Sigmoid colon (tissue), 4 donors: Measurements from ENCODE around the gene LRP2BP.

Experiments used
- EP300 ChIP-seq, 4 donors: sonication (generic); formaldehyde crosslinking; IDR thresholded peaks; one replicate each; pipeline ENCODE4 v1.6.1; 2017; ENCODE audit warnings: antibody characterized with exemption in 4 of 4
- POLR2A ChIP-seq, 2 donors: fragments of 450-650 bp; IDR thresholded peaks; one replicate each; pipeline ENCODE4 v1.6.1; 2016; ENCODE audit warnings: antibody characterized with exemption in 2 of 2, mild to moderate bottlenecking in 2 of 2, moderate library complexity in 2 of 2
- POLR2AphosphoS5 ChIP-seq, 4 donors: sonication (generic); formaldehyde crosslinking; IDR thresholded peaks; one replicate each; pipeline ENCODE4 v1.6.1; 2017; ENCODE audit warnings: antibody characterized with exemption in 4 of 4
- TF ChIP-seq, protein P1 (sequence below), 4 experiments: fragments of 450-650 bp in 3 of 4; fragments of 200-600 bp in 1 of 4; IDR thresholded peaks; one replicate each; pipeline ENCODE4 v1.5.1; 2016 to 2019; ENCODE audit warnings: antibody characterized with exemption in 4 of 4, mild to moderate bottlenecking in 3 of 4, moderate library complexity in 2 of 4

DNA sequence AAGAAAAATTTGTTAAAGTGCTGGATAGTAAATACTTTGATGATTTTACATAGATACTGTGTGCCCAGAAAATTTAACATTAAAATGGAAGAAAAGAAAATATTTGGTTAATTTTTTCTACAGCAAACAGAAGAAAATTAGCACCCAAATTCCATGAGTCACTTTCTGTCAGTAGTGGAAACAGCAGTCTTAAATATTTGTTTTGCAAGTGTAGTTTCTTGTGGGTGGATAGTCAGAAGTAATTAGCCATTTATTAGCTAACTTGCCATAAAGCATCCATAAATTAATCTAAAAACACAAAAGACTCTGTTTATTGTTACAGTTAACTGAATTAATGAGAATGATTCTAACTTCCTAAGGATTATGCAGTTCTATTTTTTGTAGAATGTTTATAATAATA is 39.7 kb upstream of the LRP2BP start:
- no peak for TF ChIP-seq POLR2A (IDR thresholded peaks at IDR 0.05)
- TF ChIP-seq POLR2AphosphoS5 (IDR thresholded peaks at IDR 0.05) = no peak
- TF ChIP-seq, protein P1, sequence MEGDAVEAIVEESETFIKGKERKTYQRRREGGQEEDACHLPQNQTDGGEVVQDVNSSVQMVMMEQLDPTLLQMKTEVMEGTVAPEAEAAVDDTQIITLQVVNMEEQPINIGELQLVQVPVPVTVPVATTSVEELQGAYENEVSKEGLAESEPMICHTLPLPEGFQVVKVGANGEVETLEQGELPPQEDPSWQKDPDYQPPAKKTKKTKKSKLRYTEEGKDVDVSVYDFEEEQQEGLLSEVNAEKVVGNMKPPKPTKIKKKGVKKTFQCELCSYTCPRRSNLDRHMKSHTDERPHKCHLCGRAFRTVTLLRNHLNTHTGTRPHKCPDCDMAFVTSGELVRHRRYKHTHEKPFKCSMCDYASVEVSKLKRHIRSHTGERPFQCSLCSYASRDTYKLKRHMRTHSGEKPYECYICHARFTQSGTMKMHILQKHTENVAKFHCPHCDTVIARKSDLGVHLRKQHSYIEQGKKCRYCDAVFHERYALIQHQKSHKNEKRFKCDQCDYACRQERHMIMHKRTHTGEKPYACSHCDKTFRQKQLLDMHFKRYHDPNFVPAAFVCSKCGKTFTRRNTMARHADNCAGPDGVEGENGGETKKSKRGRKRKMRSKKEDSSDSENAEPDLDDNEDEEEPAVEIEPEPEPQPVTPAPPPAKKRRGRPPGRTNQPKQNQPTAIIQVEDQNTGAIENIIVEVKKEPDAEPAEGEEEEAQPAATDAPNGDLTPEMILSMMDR (IDR thresholded peaks at IDR 0.05) = no peak
- no peak for TF ChIP-seq EP300 (IDR thresholded peaks at IDR 0.05)
